Tibial artery (tissue), 4 donors: Measurements from ENCODE around the gene ARMC7.

Experiments
- DNase-seq, 2 donors: peaks; one replicate each; pipeline ENCODE4 v3.0.0-alpha.2; 2019
- H3K27ac ChIP-seq, 2 donors: fragments of 200-600 bp; sonication (generic) in 1 of 2; 1 replicate in 1 of 2; 2 replicates in 1 of 2; pipeline ENCODE4 v1.5.1; 2018 to 2019; ENCODE audit warnings: mild to moderate bottlenecking in 1 of 2
- H3K27me3 ChIP-seq, 2 donors: fragments of 200-600 bp; sonication (generic) in 1 of 2; one replicate each; pipeline versions ENCODE4 v1.5.1 to v1.6.0; 2016 to 2019
- H3K36me3 ChIP-seq, 3 donors: fragments of 200-600 bp; sonication (generic) in 2 of 3; one replicate each; pipeline ENCODE4 v1.5.1; 2016 to 2019; ENCODE audit warnings: mild to moderate bottlenecking in 2 of 3
- H3K4me1 ChIP-seq, 4 donors: fragments of 200-600 bp; sonication (generic) in 2 of 4; 1 replicate in 3 of 4; 2 replicates in 1 of 4; pipeline ENCODE4 v1.5.1; 2016 to 2019
- H3K4me3 ChIP-seq, 2 donors: fragments of 200-600 bp; sonication (generic) in 1 of 2; 1 replicate in 1 of 2; 2 replicates in 1 of 2; pipeline ENCODE4 v1.5.1; 2018 to 2019; ENCODE audit warnings: mild to moderate bottlenecking in 2 of 2
- H3K9me3 ChIP-seq, 3 donors: fragments of 200-600 bp; sonication (generic) in 1 of 3; one replicate each; pipeline ENCODE4 v1.5.1; 2016 to 2019
- CTCF ChIP-seq, 2 experiments: fragments of 200-600 bp in 1 of 2; fragments of 450-650 bp in 1 of 2; IDR thresholded peaks; one replicate each; pipeline ENCODE4 v1.5.1; 2017 to 2019; ENCODE audit warnings: antibody characterized with exemption in 2 of 2, mild to moderate bottlenecking in 1 of 2, moderate library complexity in 1 of 2
- intact Hi-C: fragments of 100-400 bp; cut with DNase I; formaldehyde crosslinking; loops from one replicate; pipeline ENCODE4 v1.15.0; 2023; ENCODE audit warnings: low total_unique reads

ARMC7 gene

DNA sequence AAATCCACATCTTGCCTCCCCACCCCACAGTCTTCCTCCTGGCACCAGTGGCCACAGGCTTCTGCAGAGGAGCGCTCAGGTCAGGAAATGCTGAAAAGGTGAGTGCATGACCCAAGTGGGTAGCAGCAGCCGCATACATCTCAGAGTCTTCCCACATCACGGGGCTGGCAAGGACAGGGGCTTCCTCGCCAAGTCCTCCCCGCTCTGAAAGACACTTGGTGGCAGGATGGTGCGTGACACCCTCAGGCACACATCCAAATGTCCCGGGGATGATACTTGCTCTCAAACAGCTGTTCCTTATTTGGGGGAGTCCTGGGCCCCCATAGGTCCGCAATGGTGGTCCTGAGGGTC lies 30.8 kb upstream of the ARMC7 start:
- Histone ChIP-seq H3K27ac (peak overlapping the region; percentile 77 to 80), H3K4me3 (no peak overlapping the region), H3K9me3 (no peaks in the 10 kb centered on the region), H3K27me3 (peaks cover 0 to 2% of the 10 kb centered on the region in 2 donors), H3K4me1 (peaks cover 0 to 30% (median 25%) of the 10 kb centered on the region in 4 donors), H3K36me3 (no peaks in the 10 kb centered on the region)
- no peak for TF ChIP-seq CTCF (IDR thresholded peaks at IDR 0.05)
- no peak for DNase-seq
- intact Hi-C loops: no loop called here

DNA sequence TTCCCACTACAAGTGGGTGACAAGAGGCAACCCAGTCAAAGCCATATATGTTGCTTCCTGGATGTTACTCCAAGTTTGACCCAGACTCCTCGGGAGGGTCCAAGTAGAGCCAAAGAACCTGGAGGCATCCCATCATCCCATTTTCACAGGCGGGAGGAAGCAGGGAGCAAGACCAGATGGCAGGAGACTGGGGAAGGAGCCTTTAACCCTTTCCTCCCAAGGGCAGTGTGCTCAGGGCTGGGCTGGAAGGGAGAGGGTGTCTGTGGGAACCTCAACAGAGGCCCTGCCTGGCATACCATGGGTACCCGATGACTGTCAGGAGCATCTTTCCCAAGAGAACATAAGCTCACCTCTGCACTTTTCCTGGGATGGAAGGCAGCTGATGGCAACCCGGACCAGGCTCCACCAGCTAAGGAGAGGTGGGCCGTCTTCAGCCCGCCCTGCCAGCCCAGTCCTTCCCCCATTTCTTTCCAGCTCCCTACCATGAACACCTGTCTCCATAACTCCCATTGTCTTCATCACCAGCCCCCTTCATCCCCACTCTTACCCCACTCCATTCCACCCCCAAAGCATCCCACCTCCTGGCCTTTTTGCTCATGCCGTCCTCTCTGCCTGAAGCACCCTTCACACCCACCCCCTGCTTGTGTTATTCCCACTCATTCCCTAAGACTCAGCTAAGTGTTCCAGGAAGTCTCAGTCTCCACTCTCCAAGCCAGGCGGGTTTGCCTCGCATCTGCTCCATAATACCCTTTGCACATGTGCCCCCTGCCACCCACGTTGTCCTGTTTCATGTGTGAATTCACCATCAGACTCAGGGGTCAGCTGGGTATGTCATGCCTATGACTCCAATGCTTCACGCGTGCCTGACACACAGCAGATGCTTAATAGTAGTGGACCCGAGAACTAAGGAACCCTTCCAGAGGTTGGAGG lies 27.9 kb upstream of the ARMC7 start:
- no peaks in the 10 kb centered on the region for H3K9me3 ChIP-seq
- intact Hi-C loops: no loop called here
- TF ChIP-seq CTCF (IDR thresholded peaks at IDR 0.05): no peak
- H3K4me3 ChIP-seq: no peak overlapping the region
- H3K27me3 ChIP-seq: peaks cover 0 to 2% of the 10 kb centered on the region in 2 donors
- no peaks in the 10 kb centered on the region for H3K36me3 ChIP-seq
- H3K4me1 ChIP-seq: peaks cover 0 to 32% (median 24%) of the 10 kb centered on the region in 4 donors
- no peak overlapping the region for H3K27ac ChIP-seq
- no peak for DNase-seq

- Histone ChIP-seq H3K27ac (no peak overlapping the region), H3K4me1 (peaks cover 0 to 31% (median 26%) of the 10 kb centered on the region in 4 donors)
Measured at GRCh38 chr17:75082683-75083082, 27.1 kb upstream of the ARMC7 start.

GRCh38 chr17:75084039-75084660 lies 25.6 kb upstream of the ARMC7 start:
- H3K27me3 ChIP-seq: peaks cover 0 to 10% of the 10 kb centered on the region in 2 donors
- intact Hi-C loops: no loop called here
- H3K9me3 ChIP-seq: no peaks in the 10 kb centered on the region
- peaks cover 0 to 30% (median 20%) of the 10 kb centered on the region in 4 donors for H3K4me1 ChIP-seq
- no peak for TF ChIP-seq CTCF (IDR thresholded peaks at IDR 0.05)
- no peak overlapping the region for H3K27ac ChIP-seq
- H3K4me3 ChIP-seq: no peak overlapping the region
- H3K36me3 ChIP-seq: no peaks in the 10 kb centered on the region
- DNase-seq: no peak

More at GRCh38 chr17:75082683-75083082, 27.1 kb upstream of the ARMC7 start:
- TF ChIP-seq CTCF (IDR thresholded peaks at IDR 0.05): no peak
- no peak overlapping the region for H3K4me3 ChIP-seq
- no peaks in the 10 kb centered on the region for H3K9me3 ChIP-seq
- H3K36me3 ChIP-seq: no peaks in the 10 kb centered on the region
- intact Hi-C loops: no loop called here
- H3K27me3 ChIP-seq: peaks cover 0 to 4% of the 10 kb centered on the region in 2 donors
- DNase-seq: no peak

DNA sequence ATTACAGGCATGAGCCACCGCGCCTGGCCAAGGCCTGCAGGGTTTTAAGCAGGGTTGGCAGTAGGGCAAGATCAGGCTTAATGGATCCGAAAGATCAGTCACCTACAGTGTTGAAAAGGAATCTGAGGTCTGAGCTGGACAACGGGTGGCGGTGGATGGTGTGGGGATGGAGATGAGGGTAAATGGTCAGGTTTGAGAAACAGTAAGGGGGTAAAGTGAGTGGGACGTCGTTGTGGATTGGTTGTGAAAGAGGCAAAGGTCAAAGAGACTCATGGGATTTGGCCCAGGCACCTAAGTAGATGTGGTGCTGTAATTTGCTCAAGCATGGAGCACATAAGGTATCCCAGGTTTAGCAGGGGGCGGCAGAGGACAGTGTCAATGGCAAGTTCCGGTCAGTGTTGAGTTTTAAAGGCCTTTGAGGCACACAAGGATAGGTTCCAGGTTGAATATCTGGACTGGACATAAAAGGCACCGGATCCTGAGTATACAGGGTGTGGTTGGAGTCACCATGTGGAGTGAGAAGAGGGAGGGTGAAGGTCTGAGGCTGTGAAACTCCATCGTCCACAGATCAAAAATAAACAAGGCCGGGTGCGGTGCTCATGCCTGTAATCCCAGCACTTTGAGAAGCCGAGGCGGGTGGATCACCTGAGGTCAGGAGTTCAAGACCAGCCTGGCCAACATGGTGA lies 23.1 kb upstream of the ARMC7 start:
- Histone ChIP-seq H3K9me3 (no peaks in the 10 kb centered on the region), H3K27me3 (peaks cover 0 to 10% of the 10 kb centered on the region in 2 donors), H3K27ac (no peak overlapping the region), H3K4me1 (peaks cover 0 to 36% (median 14%) of the 10 kb centered on the region in 4 donors), H3K36me3 (no peaks in the 10 kb centered on the region), H3K4me3 (no peak overlapping the region)
- no peak for DNase-seq
- intact Hi-C loops: no loop called here
- no peak for TF ChIP-seq CTCF (IDR thresholded peaks at IDR 0.05)
